GM12878 (cell line): ENCODE measurements around the gene RANBP17.

ENCODE experiments used
- CTCF ChIP-seq, 3 experiments: IDR thresholded peaks in 2 of 3; conservative IDR thresholded peaks in 1 of 3; 2 replicates each; pipeline ENCODE4 v1.5.1; 2011; ENCODE audit warnings: low read depth in 3 of 3, low read length in 3 of 3, mild to moderate bottlenecking in 3 of 3, control low read depth in 2 of 3, moderate library complexity in 2 of 3, inconsistent platforms in 1 of 3, mixed read lengths in 1 of 3; ENCODE audit not compliant: control insufficient read depth in 2 of 3, insufficient read depth in 1 of 3; ENCODE audit errors: extremely low read depth in 1 of 3
- EP300 ChIP-seq, 2 experiments: fragments of 150-350 bp in 1 of 2; IDR thresholded peaks; 2 replicates each; pipeline ENCODE4 v1.6.1; 2011 to 2012; ENCODE audit warnings: low read depth in 2 of 2, low read length in 2 of 2, borderline replicate concordance in 1 of 2, improper control_type of control experiment in 1 of 2, inconsistent platforms in 1 of 2; ENCODE audit not compliant: control insufficient read depth in 1 of 2
- GABPA ChIP-seq: IDR thresholded peaks from 2 replicates; pipeline ENCODE4 v1.6.1; 2014; ENCODE audit warnings: antibody characterized with exemption, low read depth, mild to moderate bottlenecking, inconsistent platforms
- POLR2AphosphoS5 ChIP-seq: IDR thresholded peaks from 2 replicates; pipeline ENCODE4 v1.6.1; 2011; ENCODE audit warnings: mild to moderate bottlenecking, low read length, inconsistent platforms

DNA sequence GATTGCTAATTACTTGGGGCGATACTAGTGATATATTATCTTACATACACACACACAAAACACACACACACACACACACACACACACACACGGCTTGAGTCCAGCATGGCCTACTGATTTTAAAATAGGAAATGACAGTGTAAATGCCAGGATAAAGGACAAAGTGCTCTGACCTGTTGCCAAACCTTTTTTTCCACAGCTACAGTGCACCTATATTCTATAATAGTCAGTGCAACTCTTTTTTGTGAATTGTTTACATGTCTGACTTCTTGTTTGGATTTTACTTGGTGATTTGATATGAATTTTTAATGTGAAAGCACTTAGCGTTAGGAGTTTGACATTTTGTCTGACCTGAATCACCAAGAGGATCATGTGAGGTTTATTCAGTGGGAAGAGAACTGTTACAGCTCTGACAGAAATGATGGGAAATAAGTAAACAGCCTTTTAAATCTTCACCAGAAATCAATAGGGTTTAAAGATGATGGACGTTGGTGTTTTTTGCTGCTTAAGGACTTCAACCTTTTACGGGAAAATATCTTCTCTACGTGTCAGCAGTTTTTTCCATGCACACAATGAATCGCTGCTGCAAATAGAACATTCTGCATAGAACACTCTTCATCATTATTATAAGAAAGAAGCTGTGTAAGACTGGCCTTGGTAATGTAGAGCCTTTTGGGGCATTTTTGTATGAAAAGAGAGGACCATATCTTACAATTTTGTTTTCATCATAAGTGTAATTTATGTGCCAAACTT, 218.5 kb downstream of the RANBP17 start:
- TF ChIP-seq CTCF (IDR thresholded peaks at IDR 0.05 in 2 of 3, conservative IDR thresholded peaks at IDR 0.05 in 1 of 3; ENCODE audit: control insufficient read depth in 2 of 3, extremely low read depth in 1 of 3, insufficient read depth in 1 of 3, low read depth in 3 of 3, low read length in 3 of 3) (no peak), EP300 (IDR thresholded peaks at IDR 0.05; ENCODE audit: borderline replicate concordance in 1 of 2, control insufficient read depth in 1 of 2, low read depth in 2 of 2, low read length in 2 of 2) (no peak), GABPA (no peak), POLR2AphosphoS5 (no peak)
